Colonic mucosa (tissue), 4 donors: ENCODE measurements around the gene PCSK1. TPM values are rescaled to one million over a fixed set of nuclear protein-coding genes. Genes with fewer than 3 reads are reported as not detected.

Experiments
- DNase-seq: peaks from one replicate; pipeline ENCODE4 v3.0.0-alpha.2; 2020
- H3K27ac ChIP-seq: fragments of 200-600 bp; one replicate; pipeline ENCODE4 v1.8.0; 2021
- H3K27me3 ChIP-seq: fragments of 200-600 bp; one replicate; pipeline ENCODE4 v1.8.0; 2021
- H3K36me3 ChIP-seq: fragments of 200-600 bp; one replicate; pipeline ENCODE4 v1.8.0; 2021
- H3K4me1 ChIP-seq: fragments of 200-600 bp; one replicate; pipeline ENCODE4 v1.8.0; 2021; ENCODE audit warnings: mild to moderate bottlenecking
- H3K4me3 ChIP-seq: fragments of 200-600 bp; one replicate; pipeline ENCODE4 v1.8.0; 2021
- H3K9ac ChIP-seq, 2 donors: one replicate each; pipeline ENCODE4 v1.7.0; 2013; ENCODE audit warnings: control low read depth in 2 of 2, low read depth in 2 of 2, low read length in 2 of 2
- H3K9me3 ChIP-seq: fragments of 200-600 bp; one replicate; pipeline ENCODE4 v1.8.0; 2021
- CTCF ChIP-seq: fragments of 200-600 bp; IDR thresholded peaks from one replicate; pipeline ENCODE4 v1.8.0; 2022; ENCODE audit warnings: antibody characterized with exemption, mild to moderate bottlenecking
- intact Hi-C: fragments of 100-400 bp; cut with DNase I; formaldehyde crosslinking; loops from one replicate; pipeline ENCODE4 v1.14.1; 2022
- total RNA-seq, 2 donors: library from RNA; stranded (reverse); fragmentation: NEBNext Ultra II Directional in 1 of 2; extraction: Animal tissue kit (Norgen Biotek cat#: 25700) in 1 of 2; gene quantifications; one replicate each; pipeline ENCODE4 v1.2.1, GENCODE V29; 2021
- donor health status: healthy.
- donor health status: DM: no; HTN: no; CAD: no.
- donor health status: DM: no; HTN: no; CAD: no.

PCSK1 gene
- total RNA-seq, 2 donors from 2014 or later: 3.6 to 4.6 TPM

- no peak overlapping the region for H3K27ac ChIP-seq
- no peak overlapping the region for H3K9ac ChIP-seq
- H3K36me3 ChIP-seq: no peaks in the 10 kb centered on the region
- no peak overlapping the region for H3K4me3 ChIP-seq
- no peaks in the 10 kb centered on the region for H3K27me3 ChIP-seq
- H3K9me3 ChIP-seq: no peaks in the 10 kb centered on the region
- no peak for DNase-seq
- TF ChIP-seq CTCF: no peak
- intact Hi-C loops: no loop called here
- H3K4me1 ChIP-seq: no peaks in the 10 kb centered on the region
These were observed 41.0 kb upstream of the PCSK1 start for GRCh38 chr5:96474073-96474472.

GRCh38 chr5:96473155-96473554, 40.1 kb upstream of the PCSK1 start:
- no peaks in the 10 kb centered on the region for H3K27me3 ChIP-seq
- H3K9ac ChIP-seq: no peak overlapping the region
- H3K9me3 ChIP-seq: no peaks in the 10 kb centered on the region
- H3K27ac ChIP-seq: no peak overlapping the region
- no peak overlapping the region for H3K4me3 ChIP-seq
- H3K4me1 ChIP-seq: no peaks in the 10 kb centered on the region
- no peak for TF ChIP-seq CTCF
- no peak for DNase-seq
- no peaks in the 10 kb centered on the region for H3K36me3 ChIP-seq
- intact Hi-C loops: no loop called here

- Histone ChIP-seq H3K36me3 (no peaks in the 10 kb centered on the region), H3K4me3 (no peak overlapping the region), H3K4me1 (no peaks in the 10 kb centered on the region), H3K9me3 (no peaks in the 10 kb centered on the region), H3K27ac (no peak overlapping the region), H3K9ac (no peak overlapping the region), H3K27me3 (no peaks in the 10 kb centered on the region)
- no peak for DNase-seq
- TF ChIP-seq CTCF: no peak
- intact Hi-C loops: no loop called here
These were observed 37.7 kb upstream of the PCSK1 start for GRCh38 chr5:96470785-96471184.

- Histone ChIP-seq H3K4me3 (no peak overlapping the region), H3K36me3 (no peaks in the 10 kb centered on the region), H3K9me3 (no peaks in the 10 kb centered on the region), H3K9ac (no peak overlapping the region), H3K27ac (no peak overlapping the region), H3K27me3 (no peaks in the 10 kb centered on the region), H3K4me1 (no peaks in the 10 kb centered on the region)
- TF ChIP-seq CTCF: no peak
- intact Hi-C loops: no loop called here
- DNase-seq: no peak
These were observed 35.9 kb upstream of the PCSK1 start for GRCh38 chr5:96468956-96469355.

- no peaks in the 10 kb centered on the region for H3K9me3 ChIP-seq
- H3K27me3 ChIP-seq: no peaks in the 10 kb centered on the region
- no peak for TF ChIP-seq CTCF
- no peaks in the 10 kb centered on the region for H3K4me1 ChIP-seq
- H3K36me3 ChIP-seq: no peaks in the 10 kb centered on the region
- no peak overlapping the region for H3K9ac ChIP-seq
- H3K27ac ChIP-seq: no peak overlapping the region
- H3K4me3 ChIP-seq: no peak overlapping the region
- intact Hi-C loops: no loop called here
- DNase-seq: no peak
These were observed 30.0 kb upstream of the PCSK1 start for GRCh38 chr5:96463091-96463490.
